ENCODE data around the gene JPH2. TPM values are rescaled to one million over a fixed set of nuclear protein-coding genes. Genes with fewer than 3 reads are reported as not detected.

Gene JPH2
- total RNA-seq, 1 donor from 2014 or later, result 151 TPM

- H3K27ac ChIP-seq (replicated peaks), result peak overlapping the region; percentile 62
- intact Hi-C loops (cut with micrococcal nuclease), result no loop called here
- H3K27me3 ChIP-seq (ENCODE audit: low read depth), result no peaks in the 10 kb centered on the region
- H3K4me1 ChIP-seq, result peaks cover 84% of the 10 kb centered on the region
- no peaks in the 10 kb centered on the region for H3K36me3 ChIP-seq
- TF ChIP-seq CTCF (IDR thresholded peaks at IDR 0.05; ENCODE audit: borderline replicate concordance), result no peak
- DNase-seq, result no peak
- no peaks in the 10 kb centered on the region for H3K9me3 ChIP-seq (replicated peaks)
- no peak overlapping the region for H3K4me3 ChIP-seq
Observed at GRCh38 chr20:44123251-44123650, 63.7 kb downstream of the JPH2 start.

- DNase-seq, result no peak
- Histone ChIP-seq H3K27ac (replicated peaks) (peak overlapping the region; percentile 61), H3K9me3 (replicated peaks) (no peaks in the 10 kb centered on the region), H3K36me3 (no peaks in the 10 kb centered on the region), H3K27me3 (ENCODE audit: low read depth) (peaks cover 7% of the 10 kb centered on the region), H3K4me3 (no peak overlapping the region), H3K4me1 (peaks cover 95% of the 10 kb centered on the region)
- intact Hi-C loops (cut with micrococcal nuclease), result no loop called here
- TF ChIP-seq CTCF (IDR thresholded peaks at IDR 0.05; ENCODE audit: borderline replicate concordance), result no peak
Observed at GRCh38 chr20:44120676-44121425, 66.1 kb downstream of the JPH2 start.

GRCh38 chr20:44118185-44119033 is 68.6 kb downstream of the JPH2 start:
- intact Hi-C loops (cut with micrococcal nuclease), result loop anchor here (5.0 kb wide), 1 partner anchor 69 kb away; the partner anchor contains the start of gene JPH2
- TF ChIP-seq CTCF (IDR thresholded peaks at IDR 0.05; ENCODE audit: borderline replicate concordance), result no peak
- no peaks in the 10 kb centered on the region for H3K36me3 ChIP-seq
- H3K27me3 ChIP-seq (ENCODE audit: low read depth), result peaks cover 17% of the 10 kb centered on the region
- H3K4me1 ChIP-seq, result peaks cover 82% of the 10 kb centered on the region
- no peak for DNase-seq
- H3K4me3 ChIP-seq, result no peak overlapping the region
- H3K9me3 ChIP-seq (replicated peaks), result no peaks in the 10 kb centered on the region
- peak overlapping the region; percentile 57 for H3K27ac ChIP-seq (replicated peaks)

- no peaks in the 10 kb centered on the region for H3K36me3 ChIP-seq
- peaks cover 17% of the 10 kb centered on the region for H3K27me3 ChIP-seq (ENCODE audit: low read depth)
- peaks cover 76% of the 10 kb centered on the region for H3K4me1 ChIP-seq
- H3K4me3 ChIP-seq, result no peak overlapping the region
- intact Hi-C loops (cut with micrococcal nuclease), result loop anchor here (5.0 kb wide), 1 partner anchor 70 kb away; the partner anchor contains the start of gene JPH2
- no peaks in the 10 kb centered on the region for H3K9me3 ChIP-seq (replicated peaks)
- DNase-seq, result no peak
- H3K27ac ChIP-seq (replicated peaks), result peak overlapping the region; percentile 50
- no peak for TF ChIP-seq CTCF (IDR thresholded peaks at IDR 0.05; ENCODE audit: borderline replicate concordance)
Observed at GRCh38 chr20:44117296-44118184, 69.4 kb downstream of the JPH2 start.
